GM23338 (cell line): ENCODE measurements around the gene WNT11. TPM values are rescaled to one million over a fixed set of nuclear protein-coding genes. Genes with fewer than 3 reads are reported as not detected.

Source experiments
- ATAC-seq: fragments of 200-7000 bp; cut with Tn5 transposase; 3 replicates; pipeline ENCODE4 v1.9.1; 2020
- DNase-seq: peaks from one replicate; pipeline ENCODE4 v3.0.0-alpha.2; 2015; ENCODE audit warnings: low spot score
- H2AFZ ChIP-seq: fragments of 200-600 bp; sonication (generic); 2 replicates; pipeline ENCODE4 v1.8.0; 2016; ENCODE audit warnings: antibody characterized with exemption, mild to moderate bottlenecking, moderate library complexity
- H3F3A ChIP-seq: fragments of 200-600 bp; sonication (generic); replicated peaks from 2 replicates; pipeline ENCODE4 v1.8.0; 2017; ENCODE audit warnings: antibody characterized with exemption, mixed run types, low read depth
- H3K27ac ChIP-seq: fragments of 200-600 bp; sonication (generic); 2 replicates; pipeline ENCODE4 v1.6.1; 2016; ENCODE audit warnings: low read depth
- H3K27me3 ChIP-seq: fragments of 200-600 bp; sonication (generic); 2 replicates; pipeline ENCODE4 v1.8.0; 2016; ENCODE audit warnings: mild to moderate bottlenecking, mixed run types, moderate library complexity; ENCODE audit not compliant: insufficient read depth
- H3K36me3 ChIP-seq: fragments of 200-600 bp; sonication (generic); 2 replicates; pipeline ENCODE4 v1.8.0; 2016; ENCODE audit warnings: mild to moderate bottlenecking; ENCODE audit not compliant: insufficient read depth
- H3K4me1 ChIP-seq: fragments of 200-600 bp; sonication (generic); 2 replicates; pipeline ENCODE4 v1.8.0; 2016; ENCODE audit warnings: mild to moderate bottlenecking, moderate library complexity; ENCODE audit not compliant: insufficient read depth
- H3K4me2 ChIP-seq: fragments of 200-600 bp; sonication (generic); 2 replicates; pipeline ENCODE4 v1.7.1; 2017; ENCODE audit warnings: mixed run types
- H3K4me3 ChIP-seq: fragments of 200-600 bp; sonication (generic); 2 replicates; pipeline ENCODE4 v1.6.1; 2016; ENCODE audit warnings: mixed run types
- H3K79me2 ChIP-seq: fragments of 200-600 bp; sonication (generic); replicated peaks from 2 replicates; pipeline ENCODE4 v1.8.0; 2017; ENCODE audit warnings: mild to moderate bottlenecking; ENCODE audit not compliant: insufficient read depth
- H3K9me2 ChIP-seq: fragments of 200-600 bp; sonication (generic); 2 replicates; pipeline ENCODE4 v1.8.0; 2017; ENCODE audit not compliant: insufficient read depth
- H4K20me1 ChIP-seq: fragments of 200-600 bp; sonication (generic); replicated peaks from 2 replicates; pipeline ENCODE4 v1.8.0; 2017; ENCODE audit warnings: mild to moderate bottlenecking; ENCODE audit not compliant: insufficient read depth
- H3K27ac Mint-ChIP-seq: 2 replicates; pipeline ENCODE4 v1.8.0; 2020; ENCODE audit warnings: inconsistent platforms, mild to moderate bottlenecking, moderate library complexity, mixed read lengths
- H3K27me3 Mint-ChIP-seq: 3 replicates; pipeline ENCODE4 v1.8.0; 2022; ENCODE audit warnings: low read depth, mild to moderate bottlenecking, moderate library complexity, mixed read lengths, inconsistent platforms; ENCODE audit not compliant: insufficient read depth, poor library complexity
- H3K36me3 Mint-ChIP-seq: 3 replicates; pipeline ENCODE4 v1.8.0; 2021; ENCODE audit warnings: low read depth, mild to moderate bottlenecking, inconsistent platforms, moderate library complexity, mixed read lengths
- H3K4me1 Mint-ChIP-seq: 3 replicates; pipeline ENCODE4 v1.8.0; 2020; ENCODE audit warnings: mild to moderate bottlenecking, inconsistent platforms, mixed read lengths
- H3K4me3 Mint-ChIP-seq: 3 replicates; pipeline ENCODE4 v1.8.0; 2021; ENCODE audit warnings: moderate library complexity, mild to moderate bottlenecking, inconsistent platforms, mixed read lengths
- H3K9me3 Mint-ChIP-seq: 3 replicates; pipeline ENCODE4 v1.8.0; 2020; ENCODE audit warnings: moderate library complexity, mild to moderate bottlenecking, inconsistent platforms, mixed read lengths
- EZH2 ChIP-seq: fragments of 200-600 bp; sonication (generic); IDR thresholded peaks from one replicate; pipeline ENCODE4 v1.8.0; 2017; ENCODE audit warnings: antibody characterized with exemption, mild to moderate bottlenecking, low read depth; ENCODE audit not compliant: unreplicated experiment
- JUNB ChIP-seq: IDR thresholded peaks from one replicate; pipeline ENCODE4 v1.6.1; 2016; ENCODE audit warnings: antibody characterized with exemption; ENCODE audit not compliant: unreplicated experiment
- ZNF114 ChIP-seq: fragments of 250-450 bp; sonication (Bioruptor Pico); IDR thresholded peaks from 2 replicates; pipeline ENCODE4 v1.5.0; 2020; ENCODE audit warnings: mild to moderate bottlenecking, moderate library complexity
- ZNF331 ChIP-seq: fragments of 250-450 bp; sonication (Bioruptor Pico); IDR thresholded peaks from 2 replicates; pipeline ENCODE4 v1.5.0; 2020; ENCODE audit warnings: low read depth, mild to moderate bottlenecking, moderate library complexity
- polyA plus RNA-seq: library from polyadenylated mRNA; unstranded; fragments of >200 nt; fragmentation: Nextera tagmentation; extraction: Ambion mirVana; gene quantifications from 2 replicates; pipeline ENCODE4 v1.2.1, GENCODE V29; 2016
- total RNA-seq: library from RNA; depleted of rRNA; stranded (reverse); fragments of >200 nt; shearing (Covaris generic); gene quantifications from 2 replicates; pipeline ENCODE4 v1.2.3, GENCODE V29; 2014
- TF ChIP-seq, protein P1 (sequence below): IDR thresholded peaks from one replicate; pipeline ENCODE4 v1.6.1; 2018; ENCODE audit warnings: antibody characterized with exemption; ENCODE audit not compliant: unreplicated experiment
- TF ChIP-seq, protein P2 (sequence below): IDR thresholded peaks from 2 replicates; pipeline ENCODE4 v1.6.1; 2016; ENCODE audit warnings: antibody characterized with exemption
- TF ChIP-seq, protein P3 (sequence below): fragments of 250-450 bp; sonication (Bioruptor Pico); IDR thresholded peaks from 2 replicates; pipeline ENCODE4 v1.5.0; 2020; ENCODE audit warnings: mild to moderate bottlenecking, moderate library complexity

WNT11 gene
- total and polyA plus RNA-seq, 2 experiments from 2014 or later, result 0.44 to 0.56 TPM

DNA sequence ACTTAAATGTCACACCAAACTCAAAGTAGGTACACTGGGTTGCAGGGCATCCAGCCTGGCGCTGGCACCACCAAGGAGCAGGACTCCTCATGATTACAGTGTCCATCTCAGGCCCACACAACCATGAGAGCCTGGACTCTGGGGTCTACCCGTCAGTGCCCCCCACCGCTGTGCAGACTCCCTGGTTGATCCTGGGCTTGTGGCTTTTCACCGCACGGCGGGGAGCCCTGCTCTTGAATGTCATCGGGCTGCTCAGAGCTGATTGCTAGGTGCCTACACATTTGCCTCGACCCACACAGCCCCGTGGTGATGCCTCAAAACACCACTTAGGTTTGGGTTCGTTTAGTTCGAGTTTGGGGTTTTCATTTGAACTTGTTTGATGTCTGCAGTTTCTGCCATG lies 63.0 kb downstream of the WNT11 start:
- Histone ChIP-seq H3K9me2 (no peaks in the 10 kb centered on the region), H3F3A (no peaks in the 10 kb centered on the region), H3K4me1 (no peaks in the 10 kb centered on the region), H3K4me3 (no peak overlapping the region), H3K79me2 (no peaks in the 10 kb centered on the region), H3K36me3 (no peaks in the 10 kb centered on the region), H3K27ac (no peak overlapping the region), H3K27me3 (no peaks in the 10 kb centered on the region), H3K4me2 (no peak overlapping the region), H2AFZ (no peak overlapping the region), H4K20me1 (no peaks in the 10 kb centered on the region)
- TF ChIP-seq ZNF331 (CRISPR knock-in tag), result no peak
- no peak for TF ChIP-seq JUNB
- TF ChIP-seq, protein P1, sequence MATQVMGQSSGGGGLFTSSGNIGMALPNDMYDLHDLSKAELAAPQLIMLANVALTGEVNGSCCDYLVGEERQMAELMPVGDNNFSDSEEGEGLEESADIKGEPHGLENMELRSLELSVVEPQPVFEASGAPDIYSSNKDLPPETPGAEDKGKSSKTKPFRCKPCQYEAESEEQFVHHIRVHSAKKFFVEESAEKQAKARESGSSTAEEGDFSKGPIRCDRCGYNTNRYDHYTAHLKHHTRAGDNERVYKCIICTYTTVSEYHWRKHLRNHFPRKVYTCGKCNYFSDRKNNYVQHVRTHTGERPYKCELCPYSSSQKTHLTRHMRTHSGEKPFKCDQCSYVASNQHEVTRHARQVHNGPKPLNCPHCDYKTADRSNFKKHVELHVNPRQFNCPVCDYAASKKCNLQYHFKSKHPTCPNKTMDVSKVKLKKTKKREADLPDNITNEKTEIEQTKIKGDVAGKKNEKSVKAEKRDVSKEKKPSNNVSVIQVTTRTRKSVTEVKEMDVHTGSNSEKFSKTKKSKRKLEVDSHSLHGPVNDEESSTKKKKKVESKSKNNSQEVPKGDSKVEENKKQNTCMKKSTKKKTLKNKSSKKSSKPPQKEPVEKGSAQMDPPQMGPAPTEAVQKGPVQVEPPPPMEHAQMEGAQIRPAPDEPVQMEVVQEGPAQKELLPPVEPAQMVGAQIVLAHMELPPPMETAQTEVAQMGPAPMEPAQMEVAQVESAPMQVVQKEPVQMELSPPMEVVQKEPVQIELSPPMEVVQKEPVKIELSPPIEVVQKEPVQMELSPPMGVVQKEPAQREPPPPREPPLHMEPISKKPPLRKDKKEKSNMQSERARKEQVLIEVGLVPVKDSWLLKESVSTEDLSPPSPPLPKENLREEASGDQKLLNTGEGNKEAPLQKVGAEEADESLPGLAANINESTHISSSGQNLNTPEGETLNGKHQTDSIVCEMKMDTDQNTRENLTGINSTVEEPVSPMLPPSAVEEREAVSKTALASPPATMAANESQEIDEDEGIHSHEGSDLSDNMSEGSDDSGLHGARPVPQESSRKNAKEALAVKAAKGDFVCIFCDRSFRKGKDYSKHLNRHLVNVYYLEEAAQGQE, result no peak
- TF ChIP-seq ZNF114 (CRISPR knock-in tag), result no peak
- no peak for TF ChIP-seq EZH2
- TF ChIP-seq, protein P2, sequence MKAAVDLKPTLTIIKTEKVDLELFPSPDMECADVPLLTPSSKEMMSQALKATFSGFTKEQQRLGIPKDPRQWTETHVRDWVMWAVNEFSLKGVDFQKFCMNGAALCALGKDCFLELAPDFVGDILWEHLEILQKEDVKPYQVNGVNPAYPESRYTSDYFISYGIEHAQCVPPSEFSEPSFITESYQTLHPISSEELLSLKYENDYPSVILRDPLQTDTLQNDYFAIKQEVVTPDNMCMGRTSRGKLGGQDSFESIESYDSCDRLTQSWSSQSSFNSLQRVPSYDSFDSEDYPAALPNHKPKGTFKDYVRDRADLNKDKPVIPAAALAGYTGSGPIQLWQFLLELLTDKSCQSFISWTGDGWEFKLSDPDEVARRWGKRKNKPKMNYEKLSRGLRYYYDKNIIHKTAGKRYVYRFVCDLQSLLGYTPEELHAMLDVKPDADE, result no peak
- TF ChIP-seq, protein P3, sequence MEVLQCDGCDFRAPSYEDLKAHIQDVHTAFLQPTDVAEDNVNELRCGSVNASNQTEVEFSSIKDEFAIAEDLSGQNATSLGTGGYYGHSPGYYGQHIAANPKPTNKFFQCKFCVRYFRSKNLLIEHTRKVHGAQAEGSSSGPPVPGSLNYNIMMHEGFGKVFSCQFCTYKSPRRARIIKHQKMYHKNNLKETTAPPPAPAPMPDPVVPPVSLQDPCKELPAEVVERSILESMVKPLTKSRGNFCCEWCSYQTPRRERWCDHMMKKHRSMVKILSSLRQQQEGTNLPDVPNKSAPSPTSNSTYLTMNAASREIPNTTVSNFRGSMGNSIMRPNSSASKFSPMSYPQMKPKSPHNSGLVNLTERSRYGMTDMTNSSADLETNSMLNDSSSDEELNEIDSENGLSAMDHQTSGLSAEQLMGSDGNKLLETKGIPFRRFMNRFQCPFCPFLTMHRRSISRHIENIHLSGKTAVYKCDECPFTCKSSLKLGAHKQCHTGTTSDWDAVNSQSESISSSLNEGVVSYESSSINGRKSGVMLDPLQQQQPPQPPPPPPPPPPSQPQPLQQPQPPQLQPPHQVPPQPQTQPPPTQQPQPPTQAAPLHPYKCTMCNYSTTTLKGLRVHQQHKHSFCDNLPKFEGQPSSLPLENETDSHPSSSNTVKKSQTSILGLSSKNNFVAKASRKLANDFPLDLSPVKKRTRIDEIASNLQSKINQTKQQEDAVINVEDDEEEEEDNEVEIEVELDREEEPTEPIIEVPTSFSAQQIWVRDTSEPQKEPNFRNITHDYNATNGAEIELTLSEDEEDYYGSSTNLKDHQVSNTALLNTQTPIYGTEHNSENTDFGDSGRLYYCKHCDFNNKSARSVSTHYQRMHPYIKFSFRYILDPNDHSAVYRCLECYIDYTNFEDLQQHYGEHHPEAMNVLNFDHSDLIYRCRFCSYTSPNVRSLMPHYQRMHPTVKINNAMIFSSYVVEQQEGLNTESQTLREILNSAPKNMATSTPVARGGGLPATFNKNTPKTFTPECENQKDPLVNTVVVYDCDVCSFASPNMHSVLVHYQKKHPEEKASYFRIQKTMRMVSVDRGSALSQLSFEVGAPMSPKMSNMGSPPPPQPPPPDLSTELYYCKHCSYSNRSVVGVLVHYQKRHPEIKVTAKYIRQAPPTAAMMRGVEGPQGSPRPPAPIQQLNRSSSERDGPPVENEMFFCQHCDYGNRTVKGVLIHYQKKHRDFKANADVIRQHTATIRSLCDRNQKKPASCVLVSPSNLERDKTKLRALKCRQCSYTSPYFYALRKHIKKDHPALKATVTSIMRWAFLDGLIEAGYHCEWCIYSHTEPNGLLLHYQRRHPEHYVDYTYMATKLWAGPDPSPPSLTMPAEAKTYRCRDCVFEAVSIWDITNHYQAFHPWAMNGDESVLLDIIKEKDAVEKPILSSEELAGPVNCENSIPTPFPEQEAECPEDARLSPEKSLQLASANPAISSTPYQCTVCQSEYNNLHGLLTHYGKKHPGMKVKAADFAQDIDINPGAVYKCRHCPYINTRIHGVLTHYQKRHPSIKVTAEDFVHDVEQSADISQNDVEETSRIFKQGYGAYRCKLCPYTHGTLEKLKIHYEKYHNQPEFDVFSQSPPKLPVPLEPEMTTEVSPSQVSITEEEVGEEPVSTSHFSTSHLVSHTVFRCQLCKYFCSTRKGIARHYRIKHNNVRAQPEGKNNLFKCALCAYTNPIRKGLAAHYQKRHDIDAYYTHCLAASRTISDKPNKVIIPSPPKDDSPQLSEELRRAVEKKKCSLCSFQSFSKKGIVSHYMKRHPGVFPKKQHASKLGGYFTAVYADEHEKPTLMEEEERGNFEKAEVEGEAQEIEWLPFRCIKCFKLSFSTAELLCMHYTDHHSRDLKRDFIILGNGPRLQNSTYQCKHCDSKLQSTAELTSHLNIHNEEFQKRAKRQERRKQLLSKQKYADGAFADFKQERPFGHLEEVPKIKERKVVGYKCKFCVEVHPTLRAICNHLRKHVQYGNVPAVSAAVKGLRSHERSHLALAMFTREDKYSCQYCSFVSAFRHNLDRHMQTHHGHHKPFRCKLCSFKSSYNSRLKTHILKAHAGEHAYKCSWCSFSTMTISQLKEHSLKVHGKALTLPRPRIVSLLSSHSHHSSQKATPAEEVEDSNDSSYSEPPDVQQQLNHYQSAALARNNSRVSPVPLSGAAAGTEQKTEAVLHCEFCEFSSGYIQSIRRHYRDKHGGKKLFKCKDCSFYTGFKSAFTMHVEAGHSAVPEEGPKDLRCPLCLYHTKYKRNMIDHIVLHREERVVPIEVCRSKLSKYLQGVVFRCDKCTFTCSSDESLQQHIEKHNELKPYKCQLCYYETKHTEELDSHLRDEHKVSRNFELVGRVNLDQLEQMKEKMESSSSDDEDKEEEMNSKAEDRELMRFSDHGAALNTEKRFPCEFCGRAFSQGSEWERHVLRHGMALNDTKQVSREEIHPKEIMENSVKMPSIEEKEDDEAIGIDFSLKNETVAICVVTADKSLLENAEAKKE (CRISPR knock-in tag), result no peak
- Mint-ChIP-seq H3K27ac (no peak overlapping the region), H3K36me3 (no peaks in the 10 kb centered on the region), H3K27me3 (peaks cover 1% of the 10 kb centered on the region), H3K4me3 (no peak overlapping the region), H3K9me3 (no peaks in the 10 kb centered on the region), H3K4me1 (no peaks in the 10 kb centered on the region)
- ATAC-seq, result peak; percentile 37; the same call in 2 of the 3 replicates
- no peak for DNase-seq
